GM18909 (cell line): ENCODE data around the gene DDR1.

ENCODE experiments used
- ATAC-seq: cut with Tn5 transposase; IDR thresholded peaks from one replicate; pipeline ENCODE4 v1.9.1; 2021; ENCODE audit warnings: mild to moderate bottlenecking; ENCODE audit not compliant: unreplicated experiment, poor library complexity

The DDR1 gene

GRCh38 chr6:30879684-30880427 is 4.5 kb upstream of the DDR1 start:
- ATAC-seq = no peak

DNA sequence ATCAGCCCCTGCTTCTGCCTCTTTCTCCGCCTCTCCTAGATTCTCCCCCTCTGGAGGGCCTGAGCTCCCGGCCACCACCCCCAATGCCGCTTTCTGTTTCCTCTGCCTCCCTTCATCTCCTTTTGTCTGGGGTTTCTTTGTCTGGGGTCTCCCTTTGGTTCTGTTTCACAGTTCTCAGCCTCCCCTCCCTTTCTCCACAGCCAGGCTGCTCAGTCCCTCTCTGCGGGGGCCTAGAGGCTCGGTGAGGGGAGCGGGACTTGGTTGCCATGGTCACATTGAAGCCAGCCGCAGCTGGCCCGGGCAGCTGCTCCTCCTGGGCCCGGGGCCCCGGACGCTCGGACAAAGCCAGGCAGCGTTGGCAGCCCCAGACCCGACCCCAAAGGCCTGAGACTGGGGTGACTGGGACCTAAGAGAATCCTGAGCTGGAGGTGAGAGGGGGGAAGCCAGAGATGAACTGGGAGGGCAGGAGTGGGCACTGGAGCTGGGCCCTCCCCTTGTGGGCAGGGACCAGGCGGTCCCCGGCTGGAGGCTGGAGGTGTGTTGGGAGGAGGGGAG is 3.5 kb upstream of the DDR1 start:
- ATAC-seq = no peak

DNA sequence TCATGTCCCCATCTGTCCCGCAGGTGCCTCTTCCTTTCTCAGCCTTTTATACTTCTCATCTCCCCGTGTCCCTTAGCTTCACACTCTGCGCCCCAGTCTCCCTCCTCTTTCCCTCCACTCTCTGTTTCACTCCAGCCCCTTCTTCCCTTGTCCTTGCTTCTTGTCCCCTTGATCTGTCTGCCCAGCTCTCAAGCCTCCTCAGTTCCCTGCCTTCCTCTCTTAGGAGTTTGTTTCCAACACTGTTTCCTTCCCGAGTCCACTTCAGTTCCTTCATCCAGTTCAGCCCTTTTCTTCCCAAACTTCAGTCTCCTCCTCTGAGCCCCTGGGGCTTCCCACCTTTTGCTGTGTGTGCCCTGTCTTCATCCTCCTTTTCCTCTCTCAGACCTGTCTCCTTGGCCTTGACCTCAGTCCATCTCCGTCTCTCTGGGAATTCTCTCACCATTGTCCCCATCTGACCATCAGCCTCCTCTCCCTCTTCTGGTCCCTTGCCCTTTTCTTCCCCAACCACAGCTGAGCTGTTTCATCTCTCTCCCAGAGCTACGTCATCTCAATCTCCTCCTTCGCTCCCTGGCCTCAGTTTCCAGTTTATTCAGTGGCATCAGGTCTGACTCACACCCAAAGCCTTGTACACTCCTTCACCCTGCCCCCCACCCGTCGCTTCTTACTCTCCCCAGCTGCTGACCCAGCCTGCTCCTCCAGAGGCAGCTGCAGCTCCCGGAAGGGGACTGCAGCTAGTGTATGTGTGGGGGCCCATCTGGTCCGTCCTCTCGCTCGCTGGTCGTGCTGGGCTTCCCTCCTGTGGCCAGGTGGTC is 2.7 kb upstream of the DDR1 start:
- ATAC-seq = no peak

- ATAC-seq = no peak
These were observed 2.0 kb upstream of the DDR1 start for GRCh38 chr6:30882204-30882758.

GRCh38 chr6:30882759-30883684 is 1.3 kb upstream of the DDR1 start:
- no peak for ATAC-seq

- ATAC-seq = no peak
These were observed 482 bp downstream of the DDR1 start for GRCh38 chr6:30884521-30885480.

GRCh38 chr6:30885481-30885998 is 1.2 kb downstream of the DDR1 start:
- no peak for ATAC-seq

DNA sequence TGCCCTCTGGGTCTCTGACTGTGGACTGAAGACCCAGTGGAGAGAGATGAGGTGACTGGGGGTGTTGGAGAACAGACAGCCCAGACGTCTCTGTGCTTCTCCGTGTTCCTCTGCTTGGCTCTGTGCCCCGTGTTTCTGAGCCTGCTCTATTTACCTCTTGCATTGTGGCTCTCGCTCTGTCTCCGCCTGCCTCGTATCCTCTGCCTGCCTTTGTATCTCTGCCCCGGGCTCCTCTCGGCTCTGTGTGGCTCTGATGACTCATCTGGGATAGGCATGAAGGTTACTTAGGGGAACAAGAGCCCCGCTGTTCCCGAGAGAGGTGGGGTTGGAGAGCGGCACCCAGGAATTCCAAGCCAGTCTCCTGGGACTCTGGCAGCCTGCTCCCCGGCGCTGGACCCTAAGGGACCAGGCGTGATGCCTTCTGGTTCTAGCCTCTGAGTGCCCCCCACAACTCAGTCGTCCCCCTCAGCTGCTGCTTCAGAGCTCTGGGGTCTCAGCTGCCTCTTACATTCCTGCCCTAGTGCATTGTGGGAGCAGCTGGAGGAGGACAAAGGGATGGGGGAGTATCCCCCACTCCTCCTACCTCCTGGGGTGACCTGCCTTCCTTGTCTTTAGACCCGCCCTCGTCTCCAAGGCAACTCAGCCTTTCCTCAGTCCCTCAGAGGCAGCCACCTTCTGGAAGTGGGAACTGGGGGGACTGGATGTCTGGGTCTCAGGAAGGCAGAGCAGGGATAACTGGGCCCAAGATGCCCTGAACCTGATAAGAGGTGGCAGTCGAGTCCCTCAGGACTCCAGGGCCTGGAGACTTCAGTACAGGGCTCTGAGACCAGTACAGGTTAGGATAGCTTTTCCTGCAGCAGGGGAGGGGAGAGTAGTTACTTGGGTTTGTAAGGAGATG is 1.9 kb downstream of the DDR1 start:
- no peak for ATAC-seq

DNA sequence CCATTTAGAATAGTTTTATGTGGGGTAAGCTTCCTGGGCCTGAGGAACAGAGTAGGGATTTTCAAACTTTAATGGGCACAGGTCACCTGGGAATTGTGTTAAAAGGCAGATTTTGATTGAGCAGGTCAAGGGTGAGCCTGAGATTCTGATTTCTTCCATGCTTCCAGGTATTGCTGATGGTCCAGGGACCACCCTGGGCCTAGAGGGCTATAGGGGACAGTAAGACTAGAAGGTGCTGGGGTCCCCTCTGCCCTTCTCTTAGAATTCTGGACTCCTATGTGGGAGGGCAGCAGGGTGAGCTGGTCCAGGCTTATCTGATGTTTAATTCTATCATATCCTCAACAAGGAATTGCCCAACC is 2.6 kb downstream of the DDR1 start:
- ATAC-seq = no peak

DNA sequence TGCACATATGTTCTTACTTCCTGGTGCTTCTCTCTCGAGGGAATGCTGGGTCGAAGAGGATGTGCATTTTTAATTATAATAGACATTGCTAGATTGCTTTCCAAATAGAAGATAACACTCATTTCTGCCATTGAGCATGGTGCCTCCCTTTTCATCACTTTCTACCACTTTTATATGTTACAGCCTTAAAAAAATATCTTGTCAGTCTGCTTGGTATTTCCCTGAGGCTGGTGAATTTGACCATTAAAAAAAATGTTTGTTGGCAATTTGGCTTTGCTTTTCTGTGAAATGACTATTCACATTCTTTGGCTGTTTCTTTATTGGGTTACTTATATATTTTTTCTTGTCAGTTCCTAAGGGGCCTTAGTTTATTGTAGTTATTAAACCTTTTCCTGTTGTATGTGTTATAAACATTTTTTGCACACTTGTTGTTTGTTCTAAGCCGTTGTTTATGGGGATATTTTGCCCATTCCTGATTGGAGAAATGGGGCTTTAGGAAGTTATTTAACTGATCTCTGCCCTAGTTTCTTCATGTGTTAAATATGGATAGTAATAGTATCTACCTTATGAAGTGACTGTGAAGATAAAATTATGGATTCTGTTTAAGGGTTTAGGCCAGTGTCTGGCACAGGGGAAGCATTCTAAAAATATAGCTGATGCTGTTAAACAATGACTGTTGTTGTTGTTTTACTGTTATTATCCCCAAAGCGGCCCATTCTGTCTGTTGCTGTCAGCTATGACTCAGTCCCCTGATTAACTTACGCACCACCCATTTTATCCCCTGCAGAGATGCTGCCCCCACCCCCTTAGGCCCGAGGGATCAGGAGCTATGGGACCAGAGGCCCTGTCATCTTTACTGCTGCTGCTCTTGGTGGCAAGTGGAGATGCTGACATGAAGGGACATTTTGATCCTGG is 3.8 kb downstream of the DDR1 start:
- ATAC-seq = no peak

DNA sequence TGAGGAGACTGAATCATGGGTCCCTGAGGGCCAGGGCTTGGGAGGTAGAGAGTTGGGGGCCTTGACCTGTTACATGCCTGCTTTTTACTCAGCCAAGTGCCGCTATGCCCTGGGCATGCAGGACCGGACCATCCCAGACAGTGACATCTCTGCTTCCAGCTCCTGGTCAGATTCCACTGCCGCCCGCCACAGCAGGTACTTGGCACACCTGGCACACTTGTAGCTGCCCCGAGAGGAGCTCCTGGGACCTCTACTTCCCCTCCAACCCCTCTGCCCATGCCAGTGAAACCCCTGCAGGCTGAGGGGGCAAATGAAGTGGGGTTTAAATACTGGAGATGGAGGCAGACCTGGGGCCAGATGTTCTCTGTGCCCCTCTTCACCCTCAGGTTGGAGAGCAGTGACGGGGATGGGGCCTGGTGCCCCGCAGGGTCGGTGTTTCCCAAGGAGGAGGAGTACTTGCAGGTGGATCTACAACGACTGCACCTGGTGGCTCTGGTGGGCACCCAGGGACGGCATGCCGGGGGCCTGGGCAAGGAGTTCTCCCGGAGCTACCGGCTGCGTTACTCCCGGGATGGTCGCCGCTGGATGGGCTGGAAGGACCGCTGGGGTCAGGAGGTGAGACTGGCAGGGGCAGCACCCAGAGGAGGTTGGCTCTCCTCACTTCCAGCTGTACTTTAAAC is 4.6 kb downstream of the DDR1 start:
- ATAC-seq = no peak

DNA sequence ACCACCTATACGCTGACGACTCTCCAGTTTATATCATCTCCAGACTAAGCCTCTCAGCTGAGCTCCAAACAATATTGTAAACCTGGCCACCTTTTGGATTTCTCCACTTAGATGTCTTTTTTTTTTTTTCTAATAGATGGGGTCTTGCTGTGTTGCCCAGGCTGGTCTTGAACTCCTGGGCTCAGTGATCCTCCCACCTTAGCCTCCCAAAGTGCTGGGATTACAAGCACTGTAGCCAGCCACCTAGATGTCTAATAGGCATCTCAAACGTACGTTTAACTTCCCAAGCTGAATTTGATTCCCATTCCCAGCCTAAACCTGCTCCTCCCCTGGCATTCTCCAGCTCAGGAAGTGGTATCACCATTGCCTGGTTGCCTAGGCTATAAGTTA is 5.2 kb downstream of the DDR1 start:
- ATAC-seq = no peak

- ATAC-seq = no peak
These were observed 5.8 kb downstream of the DDR1 start for GRCh38 chr6:30889921-30890645.

GRCh38 chr6:30890646-30891449 is 6.5 kb downstream of the DDR1 start:
- ATAC-seq = no peak

DNA sequence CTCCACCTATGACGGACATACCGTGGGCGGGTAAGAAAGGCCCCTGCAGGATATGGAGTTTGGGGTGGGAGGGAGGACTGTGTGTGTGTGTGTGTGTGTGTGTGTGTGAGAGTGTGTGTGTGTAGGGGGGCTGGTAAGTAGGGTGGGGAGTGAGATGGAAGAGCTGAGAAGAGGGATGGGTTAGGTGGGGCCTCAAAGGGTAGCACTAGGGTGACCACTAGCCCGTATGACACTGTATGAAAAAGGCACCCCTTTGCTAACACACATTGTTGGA is 7.1 kb downstream of the DDR1 start:
- ATAC-seq = no peak
